Measurements from ENCODE around the gene AEBP1.

Gene AEBP1

GRCh38 chr7:44086627-44087026 is 17.5 kb upstream of the AEBP1 start:
- no peak overlapping the region for H3K27ac ChIP-seq (ENCODE audit: low read length)
- peaks cover 5% of the 10 kb centered on the region; the same call in 1 of the 2 replicates for H3K4me1 ChIP-seq (ENCODE audit: low read length)
- no peaks in the 10 kb centered on the region for H3K9me3 ChIP-seq (ENCODE audit: insufficient read depth, low read length)
- no peak overlapping the region for H2AFZ ChIP-seq (ENCODE audit: low read depth, low read length)
- no peak overlapping the region for H3K4me2 ChIP-seq (ENCODE audit: low read length)
- TF ChIP-seq EZH2phosphoT487 (IDR thresholded peaks at IDR 0.05; ENCODE audit: low read depth) (no peak), CTCF (IDR thresholded peaks at IDR 0.05; ENCODE audit: low read depth, low read length) (no peak)
- no peak overlapping the region for H3K4me3 ChIP-seq (ENCODE audit: low read length)
- H3K27me3 ChIP-seq (ENCODE audit: low read depth, low read length): no peaks in the 10 kb centered on the region
- no peak overlapping the region for H3K9ac ChIP-seq (ENCODE audit: low read length)
- no peaks in the 10 kb centered on the region for H3K36me3 ChIP-seq (replicated peaks; ENCODE audit: low read depth, low read length)
- peaks cover 6% of the 10 kb centered on the region for H3K79me2 ChIP-seq (ENCODE audit: low read length)
- H4K20me1 ChIP-seq (ENCODE audit: insufficient read depth, low read length): no peaks in the 10 kb centered on the region

GRCh38 chr7:44087911-44088838 is 16.0 kb upstream of the AEBP1 start:
- Histone ChIP-seq H3K27ac (ENCODE audit: low read length) (no peak overlapping the region), H3K4me1 (ENCODE audit: low read length) (0 out of 2 replicates have a peak, but pooled peaks cover 3% of the 10 kb centered on the region), H2AFZ (ENCODE audit: low read depth, low read length) (no peak overlapping the region), H3K36me3 (replicated peaks; ENCODE audit: low read depth, low read length) (no peaks in the 10 kb centered on the region), H3K9me3 (ENCODE audit: insufficient read depth, low read length) (no peaks in the 10 kb centered on the region), H3K27me3 (ENCODE audit: low read depth, low read length) (no peaks in the 10 kb centered on the region), H3K79me2 (ENCODE audit: low read length) (no peaks in the 10 kb centered on the region), H4K20me1 (ENCODE audit: insufficient read depth, low read length) (no peaks in the 10 kb centered on the region), H3K9ac (ENCODE audit: low read length) (no peak overlapping the region), H3K4me2 (ENCODE audit: low read length) (no peak overlapping the region), H3K4me3 (ENCODE audit: low read length) (no peak overlapping the region)
- no peak for TF ChIP-seq CTCF (IDR thresholded peaks at IDR 0.05; ENCODE audit: low read depth, low read length)
- no peak for TF ChIP-seq EZH2phosphoT487 (IDR thresholded peaks at IDR 0.05; ENCODE audit: low read depth)

- Histone ChIP-seq H3K4me3 (ENCODE audit: low read length) (no peak overlapping the region), H3K4me1 (ENCODE audit: low read length) (peaks cover 27% of the 10 kb centered on the region), H3K9me3 (ENCODE audit: insufficient read depth, low read length) (no peaks in the 10 kb centered on the region), H3K9ac (ENCODE audit: low read length) (no peak overlapping the region), H3K27me3 (ENCODE audit: low read depth, low read length) (no peaks in the 10 kb centered on the region), H3K79me2 (ENCODE audit: low read length) (no peaks in the 10 kb centered on the region), H2AFZ (ENCODE audit: low read depth, low read length) (no peak overlapping the region), H4K20me1 (ENCODE audit: insufficient read depth, low read length) (no peaks in the 10 kb centered on the region), H3K36me3 (replicated peaks; ENCODE audit: low read depth, low read length) (no peaks in the 10 kb centered on the region), H3K4me2 (ENCODE audit: low read length) (no peak overlapping the region), H3K27ac (ENCODE audit: low read length) (no peak overlapping the region)
- TF ChIP-seq CTCF (IDR thresholded peaks at IDR 0.05; ENCODE audit: low read depth, low read length) (no peak), EZH2phosphoT487 (IDR thresholded peaks at IDR 0.05; ENCODE audit: low read depth) (no peak)
These were observed 11.0 kb upstream of the AEBP1 start for GRCh38 chr7:44093102-44093641.

GRCh38 chr7:44094365-44094764 is 9.8 kb upstream of the AEBP1 start:
- Histone ChIP-seq H3K27me3 (ENCODE audit: low read depth, low read length) (no peaks in the 10 kb centered on the region), H2AFZ (ENCODE audit: low read depth, low read length) (no peak overlapping the region)

More at GRCh38 chr7:44094365-44094764, 9.8 kb upstream of the AEBP1 start:
- Histone ChIP-seq H4K20me1 (ENCODE audit: insufficient read depth, low read length) (no peaks in the 10 kb centered on the region), H3K27ac (ENCODE audit: low read length) (no peak overlapping the region), H3K36me3 (replicated peaks; ENCODE audit: low read depth, low read length) (no peaks in the 10 kb centered on the region), H3K9me3 (ENCODE audit: insufficient read depth, low read length) (no peaks in the 10 kb centered on the region), H3K4me3 (ENCODE audit: low read length) (no peak overlapping the region), H3K79me2 (ENCODE audit: low read length) (no peaks in the 10 kb centered on the region), H3K4me1 (ENCODE audit: low read length) (peaks cover 27% of the 10 kb centered on the region), H3K4me2 (ENCODE audit: low read length) (no peak overlapping the region), H3K9ac (ENCODE audit: low read length) (no peak overlapping the region)
- TF ChIP-seq CTCF (IDR thresholded peaks at IDR 0.05; ENCODE audit: low read depth, low read length) (no peak), EZH2phosphoT487 (IDR thresholded peaks at IDR 0.05; ENCODE audit: low read depth) (no peak)

Measured in OCI-LY3 (cell line).